HCT116 (cell line): ENCODE results near the gene CD82. TPM values are rescaled to one million over a fixed set of nuclear protein-coding genes. Genes with fewer than 3 reads are reported as not detected.

Experiments
- ATAC-seq: fragments of 200-7000 bp; cut with Tn5 transposase; 2 replicates; pipeline ENCODE4 v1.9.1; 2020; ENCODE audit warnings: mild to moderate bottlenecking, moderate library complexity
- BruUV-seq: library from RNA; stranded (reverse); fragments of 400-500 nt; replicated peaks from 2 replicates; lab custom pipeline; 2021; lab: Mats Ljungman, UMichigan
- CTCF ChIA-PET: fragments of 300-600 bp; sonication (Branson Sonifier 250); formaldehyde crosslinking; loops from one replicate; lab custom pipeline; 2021; ENCODE audit warnings: antibody characterized with exemption; lab: Charles Lee
- POLR2A ChIA-PET: fragments of 300-600, 350-600 bp; sonication (Branson Sonifier 250); formaldehyde crosslinking; loops from one replicate; lab custom pipeline; 2021; ENCODE audit warnings: antibody characterized with exemption; lab: Charles Lee
- RAD21 ChIA-PET, 2 experiments: fragments of 300-600 bp; sonication (Branson Sonifier 250); formaldehyde crosslinking; loops; one replicate each; lab custom pipeline; 2023; ENCODE audit warnings: low total read pairs in 2 of 2; ENCODE audit not compliant: uncharacterized antibody in 2 of 2, unreplicated experiment in 2 of 2, low non-redundant PET in 1 of 2; lab: Charles Lee
- DNase-seq: peaks from one replicate; pipeline ENCODE4 v3.0.0-alpha.2; 2010; ENCODE audit warnings: low read depth, low spot score
- H2AFZ ChIP-seq: fragments of 200-600 bp; shearing (Covaris generic), sonication (generic); 2 replicates; pipeline ENCODE4 v1.6.1; 2017; ENCODE audit warnings: low read depth, mixed run types, mixed read lengths, antibody characterized with exemption, low read length; ENCODE audit not compliant: poor library complexity, severe bottlenecking
- H3K27ac ChIP-seq: 2 replicates; pipeline ENCODE4 v1.5.1; 2012; ENCODE audit warnings: low read depth, low read length
- H3K27me3 ChIP-seq: fragments of 200-600 bp; sonication (generic); 2 replicates; pipeline ENCODE4 v1.6.1; 2016; ENCODE audit warnings: mixed run types, low read length, mixed read lengths; ENCODE audit not compliant: insufficient read depth
- H3K36me3 ChIP-seq, 2 experiments: fragments of 200-500 bp in 1 of 2; fragments of 200-600 bp in 1 of 2; sonication (Bioruptor generic) in 1 of 2; sonication (generic) in 1 of 2; 2 replicates each; pipeline versions ENCODE4 v1.5.1 to v1.6.1; 2014 to 2016; ENCODE audit warnings: low read length in 2 of 2, inconsistent platforms in 1 of 2, mixed read lengths in 1 of 2, mixed run types in 1 of 2; ENCODE audit not compliant: insufficient read depth in 2 of 2, control insufficient read depth in 1 of 2
- H3K4me1 ChIP-seq, 2 experiments: fragments of 200-600 bp in 1 of 2; sonication (generic) in 1 of 2; 2 replicates each; pipeline versions ENCODE4 v1.5.1 to v1.6.1; 2012 to 2017; ENCODE audit warnings: low read length in 2 of 2, inconsistent platforms in 1 of 2, mild to moderate bottlenecking in 1 of 2, mixed read lengths in 1 of 2, mixed run types in 1 of 2, moderate library complexity in 1 of 2; ENCODE audit not compliant: insufficient read depth in 2 of 2, control insufficient read depth in 1 of 2
- H3K4me2 ChIP-seq: fragments of 200-600 bp; sonication (generic); 2 replicates; pipeline ENCODE4 v1.6.1; 2017; ENCODE audit warnings: mixed run types, low read length, mixed read lengths
- H3K4me3 ChIP-seq, 2 experiments: fragments of 200-600 bp in 1 of 2; sonication (generic) in 1 of 2; replicated peaks in 1 of 2; 2 replicates each; pipeline ENCODE4 v1.5.1; 2011 to 2016; ENCODE audit warnings: low read length in 2 of 2, control low read depth in 1 of 2, low read depth in 1 of 2, mild to moderate bottlenecking in 1 of 2, mixed read lengths in 1 of 2, mixed run types in 1 of 2
- H3K79me2 ChIP-seq: fragments of 200-600 bp; sonication (generic); 2 replicates; pipeline ENCODE4 v1.6.1; 2017; ENCODE audit warnings: mild to moderate bottlenecking, mixed run types, low read length, moderate library complexity, mixed read lengths; ENCODE audit not compliant: insufficient read depth
- H3K9ac ChIP-seq: fragments of 200-600 bp; sonication (generic); 2 replicates; pipeline ENCODE4 v1.6.1; 2016; ENCODE audit warnings: low read length, mixed read lengths
- H3K9me2 ChIP-seq: fragments of 200-600 bp; sonication (generic), shearing (Covaris generic); 2 replicates; pipeline ENCODE4 v1.6.1; 2017; ENCODE audit warnings: mixed run types, mild to moderate bottlenecking, moderate library complexity; ENCODE audit not compliant: insufficient read depth
- H3K9me3 ChIP-seq, 2 experiments: fragments of 200-500 bp in 1 of 2; fragments of 200-600 bp in 1 of 2; sonication (Bioruptor generic) in 1 of 2; sonication (generic) in 1 of 2; 2 replicates each; pipeline ENCODE4 v1.6.1; 2014 to 2017; ENCODE audit warnings: low read length in 2 of 2, mixed read lengths in 2 of 2, inconsistent platforms in 1 of 2, low read depth in 1 of 2, mild to moderate bottlenecking in 1 of 2, mixed run types in 1 of 2, moderate library complexity in 1 of 2; ENCODE audit not compliant: control insufficient read depth in 1 of 2, insufficient read depth in 1 of 2
- H4K20me1 ChIP-seq: fragments of 200-600 bp; sonication (generic), shearing (Covaris generic); 2 replicates; pipeline ENCODE4 v1.6.1; 2017; ENCODE audit warnings: mixed run types, mild to moderate bottlenecking, moderate library complexity; ENCODE audit not compliant: insufficient read depth
- JUND ChIP-seq: IDR thresholded peaks from 2 replicates; pipeline ENCODE4 v1.6.1; 2012
- RAD21 ChIP-seq: IDR thresholded peaks from 2 replicates; pipeline ENCODE4 v1.6.1; 2012; ENCODE audit warnings: low read depth, mild to moderate bottlenecking
- SP1 ChIP-seq: IDR thresholded peaks from 2 replicates; pipeline ENCODE4 v1.6.1; 2012; ENCODE audit warnings: low read depth
- SRF ChIP-seq: IDR thresholded peaks from 2 replicates; pipeline ENCODE4 v1.6.1; 2012; ENCODE audit warnings: low read depth
- intact Hi-C: fragments of 100-400 bp; cut with micrococcal nuclease; formaldehyde crosslinking; loops from 2 replicates; pipeline ENCODE4 v1.10.0; 2022
- total RNA-seq: library from RNA; stranded (reverse); gene quantifications from one replicate; pipeline ENCODE4 v1.2.1, GENCODE V29; 2021; ENCODE audit not compliant: unreplicated experiment

CD82 gene
- total RNA-seq, 1 experiment from 2014 or later = 16.7 TPM

DNA sequence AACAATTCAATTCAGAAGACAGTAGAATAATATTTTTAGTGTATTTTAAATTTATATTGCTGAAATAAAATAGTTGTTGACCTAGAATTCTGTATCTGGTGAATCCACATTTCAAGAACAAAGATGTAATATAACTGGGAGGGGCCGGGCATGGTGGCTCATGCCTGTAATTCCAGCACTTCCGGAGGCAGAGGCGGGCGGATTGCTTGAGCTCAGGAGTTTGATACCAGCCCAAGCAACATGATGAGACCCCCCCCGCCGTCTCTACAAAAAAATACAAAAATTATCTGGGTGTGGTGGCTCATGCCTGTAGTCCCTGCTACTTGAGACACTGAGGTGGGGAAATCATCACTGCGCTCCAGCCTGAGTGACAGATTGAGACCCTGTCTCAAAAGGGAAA, 72.6 kb downstream of the CD82 start:
- POLR2A ChIA-PET = no interaction called here
- no TSS peak for BruUV-seq
- H3K4me2 ChIP-seq = no peak overlapping the region

DNA sequence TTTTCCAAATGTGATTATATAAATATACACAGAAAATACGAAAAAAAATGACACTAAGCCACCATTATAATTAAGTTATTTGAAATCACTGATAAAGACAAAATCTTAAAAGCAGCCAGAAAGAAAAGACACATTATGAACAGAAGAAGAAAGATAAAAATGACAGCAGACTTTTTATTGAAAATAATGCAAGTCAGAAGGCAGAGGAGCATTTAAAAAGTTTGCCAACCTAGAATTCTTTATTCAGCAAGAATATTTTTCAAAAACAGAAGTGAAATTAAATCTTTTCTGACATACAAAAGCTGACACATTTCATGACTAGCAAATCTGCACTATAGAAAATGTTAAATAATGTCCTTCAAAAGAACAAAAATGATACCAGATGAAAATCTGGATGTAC, 77.8 kb downstream of the CD82 start:
- ATAC-seq (no peak), DNase-seq (no peak)
- H3K9ac ChIP-seq = no peak overlapping the region
- POLR2A ChIA-PET = no interaction called here
- no TSS peak for BruUV-seq
- no peak overlapping the region for H3K4me2 ChIP-seq
- no peak overlapping the region for H3K27ac ChIP-seq
- no peaks in the 10 kb centered on the region for H3K4me1 ChIP-seq
- H4K20me1 ChIP-seq = no peaks in the 10 kb centered on the region
- no peaks in the 10 kb centered on the region for H3K79me2 ChIP-seq
- H2AFZ ChIP-seq = no peak overlapping the region
- 0 out of 4 replicates have a peak, but pooled peaks cover 0 to 9% of the 10 kb centered on the region in 2 experiments for H3K9me3 ChIP-seq
- H3K4me3 ChIP-seq = no peak overlapping the region
- no peak for TF ChIP-seq RAD21
- H3K36me3 ChIP-seq = no peaks in the 10 kb centered on the region
- RAD21 ChIA-PET = no interaction called here
- intact Hi-C loops = loop anchor here (5.0 kb wide), 1 partner anchor 134 kb away; no protein-coding TSS in a partner anchor
- CTCF ChIA-PET = no interaction called here
- no peaks in the 10 kb centered on the region for H3K9me2 ChIP-seq
- no peaks in the 10 kb centered on the region for H3K27me3 ChIP-seq

More for the DNA sequence above, 72.6 kb downstream of the CD82 start:
- Histone ChIP-seq H3K9ac (no peak overlapping the region), H3K4me1 (peaks cover 0 to 16% of the 10 kb centered on the region in 2 experiments; a peak in 2 of 4 replicates), H3K79me2 (no peaks in the 10 kb centered on the region), H4K20me1 (no peaks in the 10 kb centered on the region), H3K27ac (no peak overlapping the region), H3K9me3 (no peaks in the 10 kb centered on the region), H3K36me3 (no peaks in the 10 kb centered on the region), H2AFZ (no peak overlapping the region), H3K27me3 (no peaks in the 10 kb centered on the region), H3K4me3 (no peak overlapping the region), H3K9me2 (no peaks in the 10 kb centered on the region)
- DNase-seq (no peak), ATAC-seq (no peak)
- TF ChIP-seq SRF (no peak), SP1 (no peak), JUND (no peak)
- ChIA-PET RAD21 (no interaction called here), CTCF (no interaction called here)
- intact Hi-C loops = no loop called here
